ENCODE results near the gene NIP7. TPM values are rescaled to one million over a fixed set of nuclear protein-coding genes. Genes with fewer than 3 reads are reported as not detected.

NIP7 gene
- total and polyA plus RNA-seq, 3 donors from 2014 or later, result 16.2 to 22.4 (median 17.2) TPM

DNA sequence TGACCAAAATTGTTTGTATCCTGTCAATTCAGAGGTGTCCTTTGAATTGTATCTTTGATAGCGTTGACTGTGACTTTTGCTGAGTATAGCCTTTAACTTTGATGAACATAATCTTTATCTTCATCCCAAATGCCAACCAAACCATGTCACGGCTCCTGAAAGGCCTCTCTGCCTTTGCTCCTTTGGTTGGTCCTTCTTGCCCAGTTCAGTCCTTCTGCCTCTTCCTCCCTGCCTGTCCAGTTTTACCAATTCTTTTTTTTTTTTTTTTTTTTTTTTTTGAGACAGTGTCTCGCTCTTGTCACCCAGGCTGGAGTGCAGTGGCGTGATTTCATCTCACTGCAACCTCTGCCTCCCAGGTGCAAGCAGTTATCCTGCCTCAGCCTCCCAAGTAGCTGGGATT is 41.3 kb upstream of the NIP7 start:
- intact Hi-C loops (cut with DNase I; ENCODE audit: low total_unique reads), result no loop called here
- WGBS, 2 donors, result 93 to 95% methylated on average over 4 of the region's 4 CpGs
- Histone ChIP-seq H3K27me3 (no peaks in the 10 kb centered on the region), H3K27ac (no peak overlapping the region), H3K9me3 (no peaks in the 10 kb centered on the region), H3K36me3 (ENCODE audit: low read depth, missing control alignments) (no peaks in the 10 kb centered on the region), H3K4me1 (no peaks in the 10 kb centered on the region), H3K4me3 (no peak overlapping the region)
- no peak for DNase-seq
- TF ChIP-seq POLR2A (IDR thresholded peaks at IDR 0.05), result no peak
- TF ChIP-seq, protein P1, sequence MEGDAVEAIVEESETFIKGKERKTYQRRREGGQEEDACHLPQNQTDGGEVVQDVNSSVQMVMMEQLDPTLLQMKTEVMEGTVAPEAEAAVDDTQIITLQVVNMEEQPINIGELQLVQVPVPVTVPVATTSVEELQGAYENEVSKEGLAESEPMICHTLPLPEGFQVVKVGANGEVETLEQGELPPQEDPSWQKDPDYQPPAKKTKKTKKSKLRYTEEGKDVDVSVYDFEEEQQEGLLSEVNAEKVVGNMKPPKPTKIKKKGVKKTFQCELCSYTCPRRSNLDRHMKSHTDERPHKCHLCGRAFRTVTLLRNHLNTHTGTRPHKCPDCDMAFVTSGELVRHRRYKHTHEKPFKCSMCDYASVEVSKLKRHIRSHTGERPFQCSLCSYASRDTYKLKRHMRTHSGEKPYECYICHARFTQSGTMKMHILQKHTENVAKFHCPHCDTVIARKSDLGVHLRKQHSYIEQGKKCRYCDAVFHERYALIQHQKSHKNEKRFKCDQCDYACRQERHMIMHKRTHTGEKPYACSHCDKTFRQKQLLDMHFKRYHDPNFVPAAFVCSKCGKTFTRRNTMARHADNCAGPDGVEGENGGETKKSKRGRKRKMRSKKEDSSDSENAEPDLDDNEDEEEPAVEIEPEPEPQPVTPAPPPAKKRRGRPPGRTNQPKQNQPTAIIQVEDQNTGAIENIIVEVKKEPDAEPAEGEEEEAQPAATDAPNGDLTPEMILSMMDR (IDR thresholded peaks at IDR 0.05), result no peak

DNA sequence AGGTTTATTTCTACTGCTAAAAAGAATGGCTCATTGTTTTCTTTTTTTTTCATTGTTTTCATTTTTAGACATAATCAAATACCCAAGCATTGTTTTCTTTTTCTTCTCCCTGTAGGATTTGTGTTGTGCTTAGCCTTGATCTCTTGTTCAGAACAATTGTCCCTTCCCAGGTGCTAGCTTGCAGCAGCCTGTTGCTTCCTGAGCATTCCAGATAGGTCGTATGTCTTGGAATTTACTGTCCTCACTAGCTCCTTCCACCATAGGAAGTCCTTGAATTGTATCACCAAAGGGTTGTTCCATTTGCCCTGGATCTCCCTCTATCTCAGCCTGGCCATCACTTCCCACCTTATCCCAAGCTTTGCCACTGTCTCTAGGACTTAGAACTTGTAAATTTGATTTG is 38.4 kb upstream of the NIP7 start:
- Histone ChIP-seq H3K36me3 (ENCODE audit: low read depth, missing control alignments) (no peaks in the 10 kb centered on the region), H3K27me3 (no peaks in the 10 kb centered on the region), H3K4me3 (no peak overlapping the region), H3K4me1 (no peaks in the 10 kb centered on the region), H3K9me3 (no peaks in the 10 kb centered on the region), H3K27ac (no peak overlapping the region)
- TF ChIP-seq, protein P1 (IDR thresholded peaks at IDR 0.05), result no peak
- no peak for TF ChIP-seq POLR2A (IDR thresholded peaks at IDR 0.05)
- intact Hi-C loops (cut with DNase I; ENCODE audit: low total_unique reads), result no loop called here
- DNase-seq, result no peak
- WGBS, 2 donors, result 48 to 50% methylated on average over 1 of the region's 1 CpG

DNA sequence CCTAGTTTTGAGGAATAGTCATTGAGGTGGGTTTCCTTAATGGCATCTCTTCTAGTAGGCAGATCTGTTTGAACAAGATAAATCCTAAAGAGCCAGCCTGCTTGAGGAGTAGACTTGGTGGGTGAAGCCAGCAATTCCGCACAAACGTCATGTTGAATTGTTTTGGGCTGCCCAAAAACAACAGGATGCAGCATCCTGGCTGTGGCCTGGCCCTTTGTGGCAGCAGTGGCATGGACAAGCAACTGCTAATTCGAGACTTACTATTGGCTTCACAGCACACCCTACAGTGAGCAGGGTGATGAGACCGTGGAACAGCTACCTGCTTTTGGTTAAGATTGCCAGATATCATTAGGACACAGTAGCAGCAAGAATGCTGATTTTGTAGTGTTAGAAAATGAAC is 37.7 kb upstream of the NIP7 start:
- H3K27me3 ChIP-seq, result no peaks in the 10 kb centered on the region
- H3K36me3 ChIP-seq (ENCODE audit: low read depth, missing control alignments), result no peaks in the 10 kb centered on the region
- H3K9me3 ChIP-seq, result no peaks in the 10 kb centered on the region
- intact Hi-C loops (cut with DNase I; ENCODE audit: low total_unique reads), result no loop called here
- H3K27ac ChIP-seq, result no peak overlapping the region
- TF ChIP-seq, protein P1 (IDR thresholded peaks at IDR 0.05), result no peak
- no peak for TF ChIP-seq POLR2A (IDR thresholded peaks at IDR 0.05)
- no peak overlapping the region for H3K4me3 ChIP-seq
- H3K4me1 ChIP-seq, result no peaks in the 10 kb centered on the region
- 76 to 91% methylated on average over 4 of the region's 4 CpGs for WGBS, 2 donors
- DNase-seq, result no peak

DNA sequence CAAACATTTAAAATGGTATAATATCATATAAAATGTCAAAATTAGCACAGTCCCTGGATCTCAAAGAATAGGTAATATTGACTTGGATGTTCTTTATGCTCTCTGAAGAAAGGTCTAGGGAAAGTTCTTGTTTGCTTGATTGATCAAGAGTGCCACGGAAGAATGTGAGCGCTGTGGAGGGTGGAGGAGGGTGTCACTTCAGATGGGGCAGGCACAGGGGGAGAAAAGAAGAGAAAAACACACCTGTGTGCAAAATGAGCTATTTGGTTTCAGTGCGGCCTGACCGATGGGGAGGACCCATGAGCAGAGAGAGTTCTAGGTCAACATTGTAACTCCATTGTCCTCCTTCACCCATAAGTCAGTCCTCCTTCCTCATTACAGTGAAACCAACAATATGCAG is 37.3 kb upstream of the NIP7 start:
- intact Hi-C loops (cut with DNase I; ENCODE audit: low total_unique reads), result no loop called here
- H3K36me3 ChIP-seq (ENCODE audit: low read depth, missing control alignments), result no peaks in the 10 kb centered on the region
- WGBS, 2 donors, result 93 to 95% methylated on average over 4 of the region's 4 CpGs
- no peaks in the 10 kb centered on the region for H3K27me3 ChIP-seq
- no peak overlapping the region for H3K4me3 ChIP-seq
- no peaks in the 10 kb centered on the region for H3K4me1 ChIP-seq
- H3K27ac ChIP-seq, result no peak overlapping the region
- H3K9me3 ChIP-seq, result no peaks in the 10 kb centered on the region
- no peak for TF ChIP-seq POLR2A (IDR thresholded peaks at IDR 0.05)
- TF ChIP-seq, protein P1 (IDR thresholded peaks at IDR 0.05), result no peak
- no peak for DNase-seq

DNA sequence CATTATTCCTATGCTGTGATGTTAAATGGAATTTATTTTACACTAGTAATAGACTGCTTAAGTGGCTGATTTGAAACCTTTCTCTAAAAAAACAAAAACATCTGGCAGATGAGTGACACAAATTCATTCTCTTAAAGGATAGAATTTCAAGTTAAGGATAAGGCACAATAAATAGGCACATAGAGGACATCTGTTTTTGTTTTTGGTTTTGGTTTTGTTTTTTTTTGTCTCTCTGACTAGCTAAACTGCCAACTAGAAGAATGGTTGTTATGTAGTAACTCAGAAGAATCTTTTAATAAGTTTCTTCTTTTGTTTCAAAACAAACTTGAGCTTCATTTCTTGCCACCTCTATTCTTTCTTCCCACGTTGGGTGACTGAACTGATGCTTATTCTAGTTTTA is 33.5 kb upstream of the NIP7 start:
- H3K27me3 ChIP-seq, result no peaks in the 10 kb centered on the region
- 63 to 81% methylated on average over 1 of the region's 1 CpG for WGBS, 2 donors
- DNase-seq, result no peak
- H3K27ac ChIP-seq, result no peak overlapping the region
- intact Hi-C loops (cut with DNase I; ENCODE audit: low total_unique reads), result no loop called here
- no peak overlapping the region for H3K4me3 ChIP-seq
- H3K4me1 ChIP-seq, result no peaks in the 10 kb centered on the region
- TF ChIP-seq, protein P1 (IDR thresholded peaks at IDR 0.05), result no peak
- no peak for TF ChIP-seq POLR2A (IDR thresholded peaks at IDR 0.05)
- H3K36me3 ChIP-seq (ENCODE audit: low read depth, missing control alignments), result no peaks in the 10 kb centered on the region
- no peaks in the 10 kb centered on the region for H3K9me3 ChIP-seq

Data from testis (tissue), 3 donors.